ENCODE data around the gene UGT1A4. TPM values are rescaled to one million over a fixed set of nuclear protein-coding genes. Genes with fewer than 3 reads are reported as not detected.

UGT1A4 gene
- total RNA-seq, 1 donor from 2014 or later = not detected

DNA sequence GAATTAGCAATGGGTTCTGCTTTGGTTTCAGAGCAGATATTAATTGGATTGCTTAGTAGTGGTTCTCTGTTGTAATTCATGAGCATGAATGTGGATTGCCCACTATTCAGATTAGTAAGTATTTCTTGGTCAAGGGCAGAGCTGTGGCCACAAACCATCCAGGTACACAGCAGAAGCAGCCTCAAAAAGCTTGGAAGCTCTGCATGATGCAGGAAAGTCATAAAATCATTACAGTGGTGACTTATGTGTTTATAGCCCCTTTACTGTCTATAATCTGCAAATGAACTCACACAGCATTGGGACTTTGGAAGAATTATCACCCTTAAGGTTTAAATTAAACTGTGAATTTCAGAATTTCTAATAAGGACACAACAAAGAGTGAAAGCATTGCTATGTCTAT lies 39.6 kb downstream of the UGT1A4 start:
- Histone ChIP-seq H3K36me3 (no peaks in the 10 kb centered on the region), H3K4me3 (no peak overlapping the region), H3K4me1 (no peaks in the 10 kb centered on the region), H3K27me3 (no peaks in the 10 kb centered on the region), H3K27ac (no peak overlapping the region), H3K9me3 (no peaks in the 10 kb centered on the region)
- TF ChIP-seq CTCF (IDR thresholded peaks at IDR 0.05) = no peak
- intact Hi-C loops (cut with DNase I) = no loop called here
- ATAC-seq (no peak), DNase-seq (no peak)

DNA sequence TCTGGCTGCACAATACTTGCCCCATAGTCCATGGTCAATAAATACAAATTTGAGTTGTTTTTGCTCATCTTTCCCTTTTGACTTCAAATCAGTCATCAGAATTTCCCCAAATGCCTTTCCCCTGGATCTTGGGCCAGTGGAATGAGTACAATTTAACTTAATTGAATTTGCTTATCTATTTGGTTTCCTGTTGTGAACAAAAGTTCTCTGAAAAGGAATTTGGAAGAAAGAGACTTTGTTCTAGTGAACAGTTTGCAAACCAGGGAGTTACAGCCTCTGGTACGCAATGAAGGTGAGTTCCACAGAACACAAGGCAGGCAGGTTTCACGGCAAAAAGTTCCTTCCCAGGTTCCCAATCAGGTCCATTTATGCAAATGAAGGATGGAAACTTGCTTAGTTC lies 40.3 kb downstream of the UGT1A4 start:
- Histone ChIP-seq H3K9me3 (no peaks in the 10 kb centered on the region), H3K4me1 (no peaks in the 10 kb centered on the region), H3K27me3 (no peaks in the 10 kb centered on the region), H3K27ac (no peak overlapping the region), H3K4me3 (no peak overlapping the region), H3K36me3 (no peaks in the 10 kb centered on the region)
- no peak for ATAC-seq
- no peak for TF ChIP-seq CTCF (IDR thresholded peaks at IDR 0.05)
- intact Hi-C loops (cut with DNase I) = no loop called here
- DNase-seq = no peak

- Histone ChIP-seq H3K4me3 (no peak within 1 kb of the TSS), H3K4me1 (no peaks in the 10 kb centered on the region), H3K27ac (no peak within 1 kb of the TSS), H3K36me3 (no peaks in the 10 kb centered on the region), H3K27me3 (no peaks in the 10 kb centered on the region), H3K9me3 (no peaks in the 10 kb centered on the region)
- no peak for TF ChIP-seq CTCF (IDR thresholded peaks at IDR 0.05)
- DNase-seq = no peak
- intact Hi-C loops (cut with DNase I) = no loop called here
- no peak for ATAC-seq
Measured at GRCh38 chr2:233760043-233760442, 41.5 kb downstream of the UGT1A4 start, which contains the start of gene UGT1A1. UGT1A1 (plus strand) TSS chr2:233760270; CDS start chr2:233760288, 18 bp downstream.

DNA sequence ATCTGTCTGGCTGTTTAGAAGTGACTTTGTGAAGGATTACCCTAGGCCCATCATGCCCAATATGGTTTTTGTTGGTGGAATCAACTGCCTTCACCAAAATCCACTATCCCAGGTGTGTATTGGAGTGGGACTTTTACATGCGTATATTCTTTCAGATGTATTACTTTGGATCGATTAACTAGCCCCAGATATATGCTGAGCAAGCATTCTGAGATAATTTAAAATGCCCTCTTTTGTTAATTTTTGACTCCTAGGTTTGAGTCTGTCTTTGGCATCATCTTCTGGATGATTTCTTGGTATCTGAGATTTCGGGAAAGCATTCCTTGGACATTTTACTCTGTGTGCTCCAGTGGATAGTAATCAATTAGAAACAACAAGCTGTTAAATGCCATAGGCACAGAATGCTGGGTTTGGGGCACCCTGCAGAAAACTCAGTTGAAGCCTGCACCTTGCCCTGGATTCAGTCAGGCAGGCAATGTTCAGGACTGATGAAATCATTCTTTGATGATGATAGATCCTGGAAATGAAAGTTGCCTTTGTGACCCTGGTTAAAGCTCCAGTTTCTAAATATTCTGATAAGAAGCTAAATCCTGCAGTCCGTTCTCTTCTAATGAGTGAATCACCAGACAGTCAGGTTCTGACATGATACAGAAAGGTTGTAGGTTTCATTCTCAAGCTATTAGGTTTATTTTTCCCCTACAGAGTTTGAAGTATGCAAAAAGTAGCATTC lies 42.7 kb downstream of the UGT1A4 start:
- H3K27me3 ChIP-seq = no peaks in the 10 kb centered on the region
- intact Hi-C loops (cut with DNase I) = no loop called here
- no peak overlapping the region for H3K27ac ChIP-seq
- TF ChIP-seq CTCF (IDR thresholded peaks at IDR 0.05) = no peak
- no peaks in the 10 kb centered on the region for H3K9me3 ChIP-seq
- ATAC-seq = no peak
- H3K36me3 ChIP-seq = no peaks in the 10 kb centered on the region
- no peaks in the 10 kb centered on the region for H3K4me1 ChIP-seq
- DNase-seq = no peak
- no peak overlapping the region for H3K4me3 ChIP-seq

GRCh38 chr2:233764264-233764663 lies 45.7 kb downstream of the UGT1A4 start:
- intact Hi-C loops (cut with DNase I) = no loop called here
- no peak for DNase-seq
- no peak for TF ChIP-seq CTCF (IDR thresholded peaks at IDR 0.05)
- ATAC-seq = no peak
- no peak overlapping the region for H3K4me3 ChIP-seq
- H3K27ac ChIP-seq = no peak overlapping the region
- H3K27me3 ChIP-seq = no peaks in the 10 kb centered on the region
- H3K9me3 ChIP-seq = no peaks in the 10 kb centered on the region
- no peaks in the 10 kb centered on the region for H3K36me3 ChIP-seq
- H3K4me1 ChIP-seq = no peaks in the 10 kb centered on the region

Measured in upper lobe of right lung (tissue), 1 donor.